HCT116 (cell line): ENCODE data around the gene RPS6KC1. TPM values are rescaled to one million over a fixed set of nuclear protein-coding genes. Genes with fewer than 3 reads are reported as not detected.

Experiments used
- ATAC-seq: fragments of 200-7000 bp; cut with Tn5 transposase; 2 replicates; pipeline ENCODE4 v1.9.1; 2020; ENCODE audit warnings: mild to moderate bottlenecking, moderate library complexity
- BruUV-seq: library from RNA; stranded (reverse); fragments of 400-500 nt; replicated peaks from 2 replicates; lab custom pipeline; 2021; lab: Mats Ljungman, UMichigan
- CTCF ChIA-PET: fragments of 300-600 bp; sonication (Branson Sonifier 250); formaldehyde crosslinking; loops from one replicate; lab custom pipeline; 2021; ENCODE audit warnings: antibody characterized with exemption; lab: Charles Lee
- POLR2A ChIA-PET: fragments of 300-600, 350-600 bp; sonication (Branson Sonifier 250); formaldehyde crosslinking; loops from one replicate; lab custom pipeline; 2021; ENCODE audit warnings: antibody characterized with exemption; lab: Charles Lee
- RAD21 ChIA-PET, 2 experiments: fragments of 300-600 bp; sonication (Branson Sonifier 250); formaldehyde crosslinking; loops; one replicate each; lab custom pipeline; 2023; ENCODE audit warnings: low total read pairs in 2 of 2; ENCODE audit not compliant: uncharacterized antibody in 2 of 2, unreplicated experiment in 2 of 2, low non-redundant PET in 1 of 2; lab: Charles Lee
- DNase-seq: peaks from one replicate; pipeline ENCODE4 v3.0.0-alpha.2; 2010; ENCODE audit warnings: low read depth, low spot score
- H2AFZ ChIP-seq: fragments of 200-600 bp; shearing (Covaris generic), sonication (generic); 2 replicates; pipeline ENCODE4 v1.6.1; 2017; ENCODE audit warnings: low read depth, mixed run types, mixed read lengths, antibody characterized with exemption, low read length; ENCODE audit not compliant: poor library complexity, severe bottlenecking
- H3K27ac ChIP-seq: 2 replicates; pipeline ENCODE4 v1.5.1; 2012; ENCODE audit warnings: low read depth, low read length
- H3K27me3 ChIP-seq: fragments of 200-600 bp; sonication (generic); 2 replicates; pipeline ENCODE4 v1.6.1; 2016; ENCODE audit warnings: mixed run types, low read length, mixed read lengths; ENCODE audit not compliant: insufficient read depth
- H3K36me3 ChIP-seq, 2 experiments: fragments of 200-500 bp in 1 of 2; fragments of 200-600 bp in 1 of 2; sonication (Bioruptor generic) in 1 of 2; sonication (generic) in 1 of 2; 2 replicates each; pipeline versions ENCODE4 v1.5.1 to v1.6.1; 2014 to 2016; ENCODE audit warnings: low read length in 2 of 2, inconsistent platforms in 1 of 2, mixed read lengths in 1 of 2, mixed run types in 1 of 2; ENCODE audit not compliant: insufficient read depth in 2 of 2, control insufficient read depth in 1 of 2
- H3K4me1 ChIP-seq, 2 experiments: fragments of 200-600 bp in 1 of 2; sonication (generic) in 1 of 2; 2 replicates each; pipeline versions ENCODE4 v1.5.1 to v1.6.1; 2012 to 2017; ENCODE audit warnings: low read length in 2 of 2, inconsistent platforms in 1 of 2, mild to moderate bottlenecking in 1 of 2, mixed read lengths in 1 of 2, mixed run types in 1 of 2, moderate library complexity in 1 of 2; ENCODE audit not compliant: insufficient read depth in 2 of 2, control insufficient read depth in 1 of 2
- H3K4me2 ChIP-seq: fragments of 200-600 bp; sonication (generic); 2 replicates; pipeline ENCODE4 v1.6.1; 2017; ENCODE audit warnings: mixed run types, low read length, mixed read lengths
- H3K4me3 ChIP-seq, 2 experiments: fragments of 200-600 bp in 1 of 2; sonication (generic) in 1 of 2; replicated peaks in 1 of 2; 2 replicates each; pipeline ENCODE4 v1.5.1; 2011 to 2016; ENCODE audit warnings: low read length in 2 of 2, control low read depth in 1 of 2, low read depth in 1 of 2, mild to moderate bottlenecking in 1 of 2, mixed read lengths in 1 of 2, mixed run types in 1 of 2
- H3K79me2 ChIP-seq: fragments of 200-600 bp; sonication (generic); 2 replicates; pipeline ENCODE4 v1.6.1; 2017; ENCODE audit warnings: mild to moderate bottlenecking, mixed run types, low read length, moderate library complexity, mixed read lengths; ENCODE audit not compliant: insufficient read depth
- H3K9ac ChIP-seq: fragments of 200-600 bp; sonication (generic); 2 replicates; pipeline ENCODE4 v1.6.1; 2016; ENCODE audit warnings: low read length, mixed read lengths
- H3K9me2 ChIP-seq: fragments of 200-600 bp; sonication (generic), shearing (Covaris generic); 2 replicates; pipeline ENCODE4 v1.6.1; 2017; ENCODE audit warnings: mixed run types, mild to moderate bottlenecking, moderate library complexity; ENCODE audit not compliant: insufficient read depth
- H3K9me3 ChIP-seq, 2 experiments: fragments of 200-500 bp in 1 of 2; fragments of 200-600 bp in 1 of 2; sonication (Bioruptor generic) in 1 of 2; sonication (generic) in 1 of 2; 2 replicates each; pipeline ENCODE4 v1.6.1; 2014 to 2017; ENCODE audit warnings: low read length in 2 of 2, mixed read lengths in 2 of 2, inconsistent platforms in 1 of 2, low read depth in 1 of 2, mild to moderate bottlenecking in 1 of 2, mixed run types in 1 of 2, moderate library complexity in 1 of 2; ENCODE audit not compliant: control insufficient read depth in 1 of 2, insufficient read depth in 1 of 2
- H4K20me1 ChIP-seq: fragments of 200-600 bp; sonication (generic), shearing (Covaris generic); 2 replicates; pipeline ENCODE4 v1.6.1; 2017; ENCODE audit warnings: mixed run types, mild to moderate bottlenecking, moderate library complexity; ENCODE audit not compliant: insufficient read depth
- ATF3 ChIP-seq: IDR thresholded peaks from 2 replicates; pipeline ENCODE4 v1.6.1; 2012
- CEBPB ChIP-seq: IDR thresholded peaks from 2 replicates; pipeline ENCODE4 v1.6.1; 2012; ENCODE audit warnings: low read depth
- EGR1 ChIP-seq: IDR thresholded peaks from 2 replicates; pipeline ENCODE4 v1.6.1; 2012; ENCODE audit warnings: low read depth
- ELF1 ChIP-seq: IDR thresholded peaks from 2 replicates; pipeline ENCODE4 v1.6.1; 2012; ENCODE audit warnings: low read depth, borderline replicate concordance
- EZH2 ChIP-seq: fragments of 200-600 bp; sonication (generic); IDR thresholded peaks from 2 replicates; pipeline ENCODE4 v1.6.1; 2017; ENCODE audit warnings: antibody characterized with exemption, mixed run types
- RAD21 ChIP-seq: IDR thresholded peaks from 2 replicates; pipeline ENCODE4 v1.6.1; 2012; ENCODE audit warnings: low read depth, mild to moderate bottlenecking
- SIN3A ChIP-seq: IDR thresholded peaks from 2 replicates; pipeline ENCODE4 v1.6.1; 2012; ENCODE audit warnings: low read depth
- ZFX ChIP-seq: fragments of 450-650 bp; IDR thresholded peaks from 2 replicates; pipeline ENCODE4 v1.6.1; 2017
- ZNF274 ChIP-seq: fragments of 200-500 bp; sonication (Bioruptor generic); IDR thresholded peaks from 2 replicates; pipeline ENCODE4 v1.6.1; 2014; ENCODE audit warnings: mild to moderate bottlenecking, low read depth, low read length, inconsistent platforms
- intact Hi-C: fragments of 100-400 bp; cut with micrococcal nuclease; formaldehyde crosslinking; loops from 2 replicates; pipeline ENCODE4 v1.10.0; 2022
- total RNA-seq: library from RNA; stranded (reverse); gene quantifications from one replicate; pipeline ENCODE4 v1.2.1, GENCODE V29; 2021; ENCODE audit not compliant: unreplicated experiment
- TF ChIP-seq, protein P1 (sequence below), 3 experiments: fragments of 200-600 bp in 1 of 3; sonication (generic) in 1 of 3; IDR thresholded peaks in 2 of 3; conservative IDR thresholded peaks in 1 of 3; 2 replicates each; pipeline ENCODE4 v1.5.1; 2012 to 2017; ENCODE audit warnings: low read depth in 2 of 3, low read length in 2 of 3, antibody characterized with exemption in 1 of 3, borderline replicate concordance in 1 of 3, control low read depth in 1 of 3, mild to moderate bottlenecking in 1 of 3, mixed read lengths in 1 of 3, mixed run types in 1 of 3, moderate library complexity in 1 of 3; ENCODE audit not compliant: insufficient read depth in 1 of 3
- TF ChIP-seq, protein P2 (sequence below): IDR thresholded peaks from 2 replicates; pipeline ENCODE4 v1.6.1; 2012; ENCODE audit warnings: low read depth
- TF ChIP-seq, protein P3 (sequence below): IDR thresholded peaks from 2 replicates; pipeline ENCODE4 v1.6.1; 2012

Gene RPS6KC1
- total RNA-seq, 1 experiment from 2014 or later: 15.9 TPM

DNA sequence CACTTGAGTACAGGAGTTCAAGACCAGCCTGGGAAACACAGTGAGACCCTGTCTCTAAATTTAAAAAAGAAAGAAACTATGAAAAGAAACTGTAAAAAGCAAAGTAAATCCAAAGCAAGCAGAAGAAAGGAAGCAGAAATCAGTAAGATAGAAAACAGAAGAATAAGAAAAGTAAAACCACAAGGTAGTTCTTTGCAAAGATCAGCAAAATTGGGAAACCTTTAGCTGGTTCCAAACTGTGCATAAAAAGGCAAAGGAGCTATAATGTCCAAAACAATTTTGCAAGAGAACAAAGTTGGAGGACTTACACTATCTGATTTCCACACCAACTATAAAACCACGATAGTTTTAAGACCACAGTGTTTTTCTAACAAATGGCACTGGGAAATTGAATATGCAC, 218.8 kb downstream of the RPS6KC1 start:
- Histone ChIP-seq H3K27ac (no peak overlapping the region), H2AFZ (no peak overlapping the region), H3K4me3 (no peak overlapping the region), H3K9me2 (no peaks in the 10 kb centered on the region), H3K9ac (no peak overlapping the region), H3K4me2 (no peak overlapping the region), H3K27me3 (no peaks in the 10 kb centered on the region), H3K79me2 (no peaks in the 10 kb centered on the region), H3K4me1 (no peaks in the 10 kb centered on the region), H3K36me3 (no peaks in the 10 kb centered on the region), H3K9me3 (no peaks in the 10 kb centered on the region), H4K20me1 (no peaks in the 10 kb centered on the region)
- BruUV-seq: no TSS peak
- ChIA-PET RAD21 (no interaction called here), CTCF (no interaction called here), POLR2A (no interaction called here)
- ATAC-seq: no peak
- intact Hi-C loops: loop anchor here (10.0 kb wide), 1 partner anchor 55 kb away; no protein-coding TSS in a partner anchor
- TF ChIP-seq SIN3A (no peak), EGR1 (no peak), EZH2 (no peak)
- TF ChIP-seq, protein P1, sequence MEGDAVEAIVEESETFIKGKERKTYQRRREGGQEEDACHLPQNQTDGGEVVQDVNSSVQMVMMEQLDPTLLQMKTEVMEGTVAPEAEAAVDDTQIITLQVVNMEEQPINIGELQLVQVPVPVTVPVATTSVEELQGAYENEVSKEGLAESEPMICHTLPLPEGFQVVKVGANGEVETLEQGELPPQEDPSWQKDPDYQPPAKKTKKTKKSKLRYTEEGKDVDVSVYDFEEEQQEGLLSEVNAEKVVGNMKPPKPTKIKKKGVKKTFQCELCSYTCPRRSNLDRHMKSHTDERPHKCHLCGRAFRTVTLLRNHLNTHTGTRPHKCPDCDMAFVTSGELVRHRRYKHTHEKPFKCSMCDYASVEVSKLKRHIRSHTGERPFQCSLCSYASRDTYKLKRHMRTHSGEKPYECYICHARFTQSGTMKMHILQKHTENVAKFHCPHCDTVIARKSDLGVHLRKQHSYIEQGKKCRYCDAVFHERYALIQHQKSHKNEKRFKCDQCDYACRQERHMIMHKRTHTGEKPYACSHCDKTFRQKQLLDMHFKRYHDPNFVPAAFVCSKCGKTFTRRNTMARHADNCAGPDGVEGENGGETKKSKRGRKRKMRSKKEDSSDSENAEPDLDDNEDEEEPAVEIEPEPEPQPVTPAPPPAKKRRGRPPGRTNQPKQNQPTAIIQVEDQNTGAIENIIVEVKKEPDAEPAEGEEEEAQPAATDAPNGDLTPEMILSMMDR (IDR thresholded peaks at IDR 0.05 in 2 of 3, conservative IDR thresholded peaks at IDR 0.05 in 1 of 3; ENCODE audit: borderline replicate concordance in 1 of 3, insufficient read depth in 1 of 3, low read depth in 2 of 3, low read length in 2 of 3): no peak
- DNase-seq: no peak

DNA sequence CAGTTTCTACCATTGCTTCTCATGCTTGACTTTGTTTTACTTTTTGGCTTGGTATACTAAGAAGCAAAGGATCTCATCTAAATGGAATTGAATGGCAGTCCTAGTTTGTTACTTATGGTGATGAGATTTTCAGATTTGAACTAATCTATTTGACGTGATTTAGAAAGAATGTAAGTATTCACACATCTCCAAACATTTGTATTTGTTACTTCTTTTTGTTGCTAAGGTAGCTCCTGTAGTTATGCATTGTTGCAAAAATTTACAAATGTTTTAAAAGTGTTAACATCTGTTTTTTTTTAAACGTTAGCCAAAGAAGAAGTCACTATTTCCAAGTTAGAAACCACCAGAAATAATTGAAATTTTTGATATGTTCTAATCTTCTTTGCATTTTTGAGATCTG, 222.5 kb downstream of the RPS6KC1 start:
- no peaks in the 10 kb centered on the region for H3K36me3 ChIP-seq
- no TSS peak for BruUV-seq
- no peak overlapping the region for H3K9ac ChIP-seq
- no peaks in the 10 kb centered on the region for H3K9me2 ChIP-seq
- H3K4me1 ChIP-seq: no peaks in the 10 kb centered on the region
- H3K4me3 ChIP-seq: no peak overlapping the region
- no peak overlapping the region for H2AFZ ChIP-seq
- H3K9me3 ChIP-seq: no peaks in the 10 kb centered on the region
- ChIA-PET CTCF (no interaction called here), POLR2A (no interaction called here), RAD21 (no interaction called here)
- H3K27ac ChIP-seq: no peak overlapping the region
- ATAC-seq (no peak), DNase-seq (no peak)
- H3K4me2 ChIP-seq: no peak overlapping the region
- no peaks in the 10 kb centered on the region for H4K20me1 ChIP-seq
- intact Hi-C loops: loop anchor here (10.0 kb wide), 1 partner anchor 59 kb away; no protein-coding TSS in a partner anchor
- H3K79me2 ChIP-seq: no peaks in the 10 kb centered on the region
- H3K27me3 ChIP-seq: no peaks in the 10 kb centered on the region
- TF ChIP-seq ZFX (no peak), EZH2 (no peak), CEBPB (no peak), ATF3 (no peak), ZNF274 (no peak), RAD21 (no peak), EGR1 (no peak), ELF1 (no peak)
- TF ChIP-seq, protein P2, sequence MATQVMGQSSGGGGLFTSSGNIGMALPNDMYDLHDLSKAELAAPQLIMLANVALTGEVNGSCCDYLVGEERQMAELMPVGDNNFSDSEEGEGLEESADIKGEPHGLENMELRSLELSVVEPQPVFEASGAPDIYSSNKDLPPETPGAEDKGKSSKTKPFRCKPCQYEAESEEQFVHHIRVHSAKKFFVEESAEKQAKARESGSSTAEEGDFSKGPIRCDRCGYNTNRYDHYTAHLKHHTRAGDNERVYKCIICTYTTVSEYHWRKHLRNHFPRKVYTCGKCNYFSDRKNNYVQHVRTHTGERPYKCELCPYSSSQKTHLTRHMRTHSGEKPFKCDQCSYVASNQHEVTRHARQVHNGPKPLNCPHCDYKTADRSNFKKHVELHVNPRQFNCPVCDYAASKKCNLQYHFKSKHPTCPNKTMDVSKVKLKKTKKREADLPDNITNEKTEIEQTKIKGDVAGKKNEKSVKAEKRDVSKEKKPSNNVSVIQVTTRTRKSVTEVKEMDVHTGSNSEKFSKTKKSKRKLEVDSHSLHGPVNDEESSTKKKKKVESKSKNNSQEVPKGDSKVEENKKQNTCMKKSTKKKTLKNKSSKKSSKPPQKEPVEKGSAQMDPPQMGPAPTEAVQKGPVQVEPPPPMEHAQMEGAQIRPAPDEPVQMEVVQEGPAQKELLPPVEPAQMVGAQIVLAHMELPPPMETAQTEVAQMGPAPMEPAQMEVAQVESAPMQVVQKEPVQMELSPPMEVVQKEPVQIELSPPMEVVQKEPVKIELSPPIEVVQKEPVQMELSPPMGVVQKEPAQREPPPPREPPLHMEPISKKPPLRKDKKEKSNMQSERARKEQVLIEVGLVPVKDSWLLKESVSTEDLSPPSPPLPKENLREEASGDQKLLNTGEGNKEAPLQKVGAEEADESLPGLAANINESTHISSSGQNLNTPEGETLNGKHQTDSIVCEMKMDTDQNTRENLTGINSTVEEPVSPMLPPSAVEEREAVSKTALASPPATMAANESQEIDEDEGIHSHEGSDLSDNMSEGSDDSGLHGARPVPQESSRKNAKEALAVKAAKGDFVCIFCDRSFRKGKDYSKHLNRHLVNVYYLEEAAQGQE: no peak
- TF ChIP-seq, protein P3, sequence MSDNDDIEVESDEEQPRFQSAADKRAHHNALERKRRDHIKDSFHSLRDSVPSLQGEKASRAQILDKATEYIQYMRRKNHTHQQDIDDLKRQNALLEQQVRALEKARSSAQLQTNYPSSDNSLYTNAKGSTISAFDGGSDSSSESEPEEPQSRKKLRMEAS: no peak
- TF ChIP-seq, protein P1 (IDR thresholded peaks at IDR 0.05 in 2 of 3, conservative IDR thresholded peaks at IDR 0.05 in 1 of 3; ENCODE audit: borderline replicate concordance in 1 of 3, insufficient read depth in 1 of 3, low read depth in 2 of 3, low read length in 2 of 3): no peak
